ENCODE measurements around the gene RAX2. TPM values are rescaled to one million over a fixed set of nuclear protein-coding genes. Genes with fewer than 3 reads are reported as not detected.

The RAX2 gene
- total and polyA plus RNA-seq, 2 of the 13 experiments (the other 11 are each of a cell fraction or from before 2014, with no cell fraction given), result not detected

GRCh38 chr19:3723883-3724282 lies 48.1 kb downstream of the RAX2 start:
- whole genome bisulfite sequencing (ENCODE audit: low lambda C conversion rate), result 82% methylated on average over 8 of the region's 8 CpGs
- Histone ChIP-seq H3K9me3 (ENCODE audit: low read length) (no peaks in the 10 kb centered on the region), H3K36me3 (replicated peaks in 1 of 2; ENCODE audit: control insufficient read depth in 1 of 2, insufficient read depth in 2 of 2, low read length in 2 of 2) (no peaks in the 10 kb centered on the region), H3K4me3 (replicated peaks in 1 of 3; ENCODE audit: insufficient read depth in 1 of 3, low read depth in 2 of 3, low read length in 3 of 3) (no peak overlapping the region), H4K20me1 (ENCODE audit: insufficient read depth, low read length) (no peaks in the 10 kb centered on the region), H3K4me2 (ENCODE audit: low read depth, low read length) (no peak overlapping the region), H3K27ac (ENCODE audit: extremely low read length, insufficient read depth, low read length) (no peak overlapping the region), H2AFZ (ENCODE audit: low read length) (no peak overlapping the region), H3K4me1 (ENCODE audit: insufficient read depth, low read length) (peaks cover 24% of the 10 kb centered on the region), H3K79me2 (ENCODE audit: insufficient read depth, low read length) (no peaks in the 10 kb centered on the region), H3K9ac (ENCODE audit: insufficient read depth, low read depth, low read length) (no peak overlapping the region), H3K27me3 (ENCODE audit: control insufficient read depth in 1 of 2, insufficient read depth in 2 of 2, low read length in 2 of 2) (no peaks in the 10 kb centered on the region; a peak in 1 of 5 replicates)
- FAIRE-seq (no peak), DNase-seq (ENCODE audit: low spot score) (no peak), ATAC-seq (no peak)
- in situ Hi-C loops (cut with HindIII; ENCODE audit: extremely low pct_ligation_motif_present, low pct_unique_long_range_greater_than_20kb) (no loop called here), intact Hi-C loops (cut with micrococcal nuclease; ENCODE audit: unreplicated experiment) (no loop called here)
- ChIA-PET CTCF (ENCODE audit: low intra/inter-chr PET ratio, low total read pairs) (no interaction called here), POLR2A (no interaction called here)
- BruUV-seq (replicated peaks), result no TSS peak
- TF ChIP-seq MTF1 (CRISPR knock-in tag; IDR thresholded peaks at IDR 0.05) (no peak), ZNF816 (CRISPR knock-in tag; IDR thresholded peaks at IDR 0.05; ENCODE audit: borderline replicate concordance) (no peak), PRDM15 (CRISPR knock-in tag; IDR thresholded peaks at IDR 0.05) (no peak), POGZ (CRISPR knock-in tag; IDR thresholded peaks at IDR 0.05) (no peak), ZNF780A (CRISPR knock-in tag; IDR thresholded peaks at IDR 0.05) (no peak), ZBTB4 (CRISPR knock-in tag; IDR thresholded peaks at IDR 0.05; ENCODE audit: borderline replicate concordance) (no peak), ZNF33A (CRISPR knock-in tag; IDR thresholded peaks at IDR 0.05; ENCODE audit: borderline replicate concordance) (no peak), ZNF10 (CRISPR knock-in tag; IDR thresholded peaks at IDR 0.05; ENCODE audit: borderline replicate concordance, low read depth) (no peak), TBL1XR1 (IDR thresholded peaks at IDR 0.05; ENCODE audit: borderline replicate concordance, low read length, partially characterized antibody) (no peak), HNRNPUL1 (IDR thresholded peaks at IDR 0.05; ENCODE audit: low read depth, low read length) (no peak), NCOA1 (CRISPR knock-in tag; IDR thresholded peaks at IDR 0.05) (no peak), IRX3 (CRISPR knock-in tag; IDR thresholded peaks at IDR 0.05; ENCODE audit: borderline replicate concordance, low read depth) (no peak), SP140L (CRISPR knock-in tag; IDR thresholded peaks at IDR 0.05; ENCODE audit: borderline replicate concordance) (no peak), ZBTB39 (CRISPR knock-in tag; IDR thresholded peaks at IDR 0.05) (no peak), DDIT3 (CRISPR knock-in tag; IDR thresholded peaks at IDR 0.05) (no peak), TEAD2 (CRISPR knock-in tag; IDR thresholded peaks at IDR 0.05) (no peak)
